HG03342 (cell line): ENCODE measurements around the gene TSPAN33.
A peak's percentile ranks its signal among the peaks of the same experiment; 100 is the strongest.
"Not testable (repeated sequence)": the region's sequence is repeated elsewhere in the genome, so short reads cannot be mapped to it uniquely, and the experiment has no call there.

Experiments used
- ATAC-seq: cut with Tn5 transposase; IDR thresholded peaks from one replicate; pipeline ENCODE4 v1.9.1; 2021; ENCODE audit warnings: mild to moderate bottlenecking, moderate library complexity; ENCODE audit not compliant: unreplicated experiment

TSPAN33 gene

GRCh38 chr7:129205987-129206785, 61.7 kb downstream of the TSPAN33 start:
- no peak for ATAC-seq

- no peak for ATAC-seq
These were observed 64.2 kb downstream of the TSPAN33 start for GRCh38 chr7:129208667-129209066.

GRCh38 chr7:129209067-129209926, 64.8 kb downstream of the TSPAN33 start:
- ATAC-seq, result no peak

- peak; percentile 71 for ATAC-seq
These were observed 65.9 kb downstream of the TSPAN33 start for GRCh38 chr7:129210256-129210988.

GRCh38 chr7:129210989-129211312, 66.4 kb downstream of the TSPAN33 start:
- ATAC-seq, result no peak

- ATAC-seq, result no peak
These were observed 67.6 kb downstream of the TSPAN33 start for GRCh38 chr7:129212126-129212525.

DNA sequence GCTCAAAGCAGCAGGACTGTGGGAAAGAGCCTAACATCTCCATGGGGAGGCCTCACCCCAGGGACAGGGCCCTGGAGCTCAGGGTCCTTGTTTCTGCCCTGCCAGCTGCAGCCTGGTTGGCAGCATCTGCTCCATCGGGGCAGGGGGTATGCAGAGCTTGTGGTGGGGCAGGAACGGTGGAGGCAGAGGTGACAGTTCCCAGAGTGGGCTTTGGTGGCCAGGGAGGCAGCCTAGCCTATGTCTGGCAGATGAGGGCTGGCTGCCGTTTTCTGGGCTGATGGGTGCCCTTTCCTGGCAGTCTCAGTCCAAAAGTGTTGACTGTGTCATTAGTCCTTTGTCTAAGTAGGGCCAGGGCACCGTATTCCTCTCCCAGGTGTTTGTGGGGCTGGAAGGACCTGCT, 68.1 kb downstream of the TSPAN33 start:
- no peak for ATAC-seq

DNA sequence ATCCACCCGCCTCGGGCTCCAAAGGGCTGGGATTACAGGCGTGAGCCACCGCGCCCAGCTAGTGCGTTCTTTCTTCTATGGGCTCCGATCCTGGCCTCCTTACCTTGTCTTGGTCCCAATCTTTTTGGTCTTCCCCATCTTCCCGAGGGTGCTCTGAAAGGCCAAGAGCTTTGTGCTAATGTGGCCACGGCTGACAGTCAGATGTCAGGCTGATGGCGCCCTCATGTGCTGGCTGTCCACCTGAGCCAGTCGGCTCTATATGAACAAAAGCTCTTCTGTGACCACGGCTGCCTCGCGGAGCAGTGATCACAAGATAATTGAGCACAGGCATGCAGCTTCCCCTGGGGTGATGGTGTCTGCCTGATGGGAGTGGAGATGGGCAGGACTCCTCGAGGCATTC, 69.3 kb downstream of the TSPAN33 start:
- ATAC-seq, result no peak

DNA sequence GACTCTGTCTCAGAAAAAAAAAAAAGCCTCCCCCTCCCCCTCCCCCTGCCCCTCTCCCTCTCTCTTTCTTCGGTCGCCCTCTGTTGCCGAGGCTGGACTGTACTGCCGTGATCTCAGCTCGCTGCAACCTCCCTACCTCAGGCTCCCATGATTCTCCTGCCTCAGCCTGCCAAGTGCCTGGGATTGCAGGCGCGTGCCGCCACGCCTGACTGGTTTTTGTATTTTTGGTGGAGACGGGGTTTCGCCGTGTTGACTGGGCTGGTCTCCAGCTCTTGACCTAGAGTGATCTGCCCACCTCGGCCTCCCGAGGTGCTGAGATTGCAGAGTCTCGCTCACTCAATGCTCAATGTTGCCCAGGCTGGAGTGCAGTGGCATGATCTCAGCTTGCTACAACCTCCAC, 71.2 kb downstream of the TSPAN33 start:
- ATAC-seq, result not testable (repeated sequence)

DNA sequence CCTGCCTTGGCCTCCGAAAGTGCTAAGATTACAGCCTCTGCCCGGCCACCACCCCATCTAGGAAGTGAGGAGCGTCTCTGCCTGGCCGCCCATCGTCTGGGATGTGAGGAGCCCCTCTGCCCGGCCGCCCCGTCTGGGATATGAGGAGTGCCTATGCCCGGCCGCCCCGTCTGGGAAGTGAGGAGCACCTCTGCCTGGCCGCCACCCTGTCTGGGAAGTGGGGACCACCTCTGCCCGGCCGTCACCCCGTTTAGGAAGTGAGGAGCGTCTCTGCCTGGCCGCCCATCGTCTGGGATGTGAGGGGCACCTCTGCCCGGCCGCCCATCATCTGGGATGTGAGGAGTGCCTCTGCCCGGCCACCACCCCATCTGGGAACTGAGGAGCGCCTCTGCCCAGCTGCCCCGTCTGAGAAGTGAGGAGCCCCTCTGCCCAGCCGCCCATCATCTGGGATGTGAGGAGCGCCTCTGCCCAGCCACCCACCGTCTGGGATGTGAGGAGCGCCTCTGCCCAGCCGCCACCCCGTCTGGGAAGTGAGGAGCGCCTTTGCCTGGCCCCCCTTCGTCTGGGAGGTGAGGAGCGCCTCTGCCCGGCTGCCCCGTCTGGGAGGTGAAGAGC, 71.7 kb downstream of the TSPAN33 start:
- ATAC-seq, result not testable (repeated sequence)

DNA sequence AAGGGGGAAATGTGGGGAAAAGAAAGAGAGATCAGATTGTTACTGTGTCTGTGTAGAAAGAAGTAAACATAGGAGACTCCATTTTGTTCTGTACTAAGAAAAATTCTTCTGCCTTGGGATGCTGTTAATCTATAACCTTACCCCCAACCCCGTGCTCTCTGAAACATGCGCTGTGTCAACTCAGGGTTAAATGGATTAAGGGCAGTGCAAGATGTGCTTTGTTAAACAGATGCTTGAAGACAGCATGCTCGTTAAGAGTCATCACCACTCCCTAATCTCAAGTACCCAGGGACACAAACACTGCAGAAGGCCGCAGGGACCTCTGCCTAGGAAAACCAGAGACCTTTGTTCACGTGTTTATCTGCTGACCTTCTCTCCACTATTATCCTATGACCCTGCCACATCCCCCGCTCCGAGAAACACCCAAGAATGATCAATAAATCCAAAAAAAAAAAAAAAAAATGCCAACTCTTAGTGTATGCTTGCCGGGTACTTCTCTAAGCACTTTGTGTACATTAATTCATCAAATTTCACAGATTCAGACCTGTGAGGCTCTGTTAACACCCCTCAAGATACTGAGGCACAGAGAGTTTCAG, 72.4 kb downstream of the TSPAN33 start:
- not testable (repeated sequence) for ATAC-seq

DNA sequence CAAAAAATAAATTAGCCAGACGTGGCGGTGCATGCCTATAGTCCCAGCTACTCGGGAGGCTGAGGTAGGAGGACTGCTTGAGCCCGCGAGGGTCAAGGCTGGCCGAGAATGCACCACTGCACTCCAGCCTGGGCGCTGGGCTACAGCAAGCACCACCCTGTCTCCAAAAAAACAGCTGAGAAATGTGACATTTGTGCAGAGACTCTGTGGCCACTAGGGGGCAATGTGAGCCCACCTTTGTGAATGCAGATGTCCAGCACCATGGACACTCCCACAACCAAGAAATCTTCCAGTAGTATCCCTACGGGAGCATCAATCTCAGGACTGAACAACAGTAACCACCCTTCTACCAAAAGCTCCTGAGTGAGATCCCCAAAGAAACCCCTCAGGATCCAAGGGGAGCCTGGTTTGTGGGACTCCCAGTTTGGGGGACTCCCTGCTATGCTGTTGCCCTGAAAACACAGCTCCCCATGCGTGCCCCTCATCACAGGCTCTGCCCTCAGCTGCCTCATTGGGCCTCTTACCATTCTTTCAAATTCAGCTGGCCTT, 74.1 kb downstream of the TSPAN33 start:
- ATAC-seq, result no peak

- ATAC-seq, result not testable (repeated sequence)
These were observed 74.7 kb downstream of the TSPAN33 start for GRCh38 chr7:129219166-129219565.
